ENCODE measurements around the gene BRCA1.
"Not testable (repeated sequence)": the region's sequence is repeated elsewhere in the genome, so short reads cannot be mapped to it uniquely, and the experiment has no call there.

Gene BRCA1

DNA sequence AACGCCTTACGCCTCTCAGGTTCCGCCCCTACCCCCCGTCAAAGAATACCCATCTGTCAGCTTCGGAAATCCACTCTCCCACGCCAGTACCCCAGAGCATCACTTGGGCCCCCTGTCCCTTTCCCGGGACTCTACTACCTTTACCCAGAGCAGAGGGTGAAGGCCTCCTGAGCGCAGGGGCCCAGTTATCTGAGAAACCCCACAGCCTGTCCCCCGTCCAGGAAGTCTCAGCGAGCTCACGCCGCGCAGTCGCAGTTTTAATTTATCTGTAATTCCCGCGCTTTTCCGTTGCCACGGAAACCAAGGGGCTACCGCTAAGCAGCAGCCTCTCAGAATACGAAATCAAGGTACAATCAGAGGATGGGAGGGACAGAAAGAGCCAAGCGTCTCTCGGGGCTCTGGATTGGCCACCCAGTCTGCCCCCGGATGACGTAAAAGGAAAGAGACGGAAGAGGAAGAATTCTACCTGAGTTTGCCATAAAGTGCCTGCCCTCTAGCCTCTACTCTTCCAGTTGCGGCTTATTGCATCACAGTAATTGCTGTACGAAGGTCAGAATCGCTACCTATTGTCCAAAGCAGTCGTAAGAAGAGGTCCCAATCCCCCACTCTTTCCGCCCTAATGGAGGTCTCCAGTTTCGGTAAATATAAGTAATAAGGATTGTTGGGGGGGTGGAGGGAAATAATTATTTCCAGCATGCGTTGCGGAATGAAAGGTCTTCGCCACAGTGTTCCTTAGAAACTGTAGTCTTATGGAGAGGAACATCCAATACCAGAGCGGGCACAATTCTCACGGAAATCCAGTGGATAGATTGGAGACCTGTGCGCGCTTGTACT, at the start of gene BRCA1:
Gene BRCA1, minus strand, starts transcription at position 232 of the 834 bp plus-strand sequence. CDS start 1,268 bp downstream, outside the sequence.
- DNase-seq (ENCODE audit: low spot score) = peak; percentile 97

GRCh38 chr17:43171586-43172487, 46.7 kb upstream of the BRCA1 start:
- peak; percentile 64 for DNase-seq (ENCODE audit: low spot score)

DNA sequence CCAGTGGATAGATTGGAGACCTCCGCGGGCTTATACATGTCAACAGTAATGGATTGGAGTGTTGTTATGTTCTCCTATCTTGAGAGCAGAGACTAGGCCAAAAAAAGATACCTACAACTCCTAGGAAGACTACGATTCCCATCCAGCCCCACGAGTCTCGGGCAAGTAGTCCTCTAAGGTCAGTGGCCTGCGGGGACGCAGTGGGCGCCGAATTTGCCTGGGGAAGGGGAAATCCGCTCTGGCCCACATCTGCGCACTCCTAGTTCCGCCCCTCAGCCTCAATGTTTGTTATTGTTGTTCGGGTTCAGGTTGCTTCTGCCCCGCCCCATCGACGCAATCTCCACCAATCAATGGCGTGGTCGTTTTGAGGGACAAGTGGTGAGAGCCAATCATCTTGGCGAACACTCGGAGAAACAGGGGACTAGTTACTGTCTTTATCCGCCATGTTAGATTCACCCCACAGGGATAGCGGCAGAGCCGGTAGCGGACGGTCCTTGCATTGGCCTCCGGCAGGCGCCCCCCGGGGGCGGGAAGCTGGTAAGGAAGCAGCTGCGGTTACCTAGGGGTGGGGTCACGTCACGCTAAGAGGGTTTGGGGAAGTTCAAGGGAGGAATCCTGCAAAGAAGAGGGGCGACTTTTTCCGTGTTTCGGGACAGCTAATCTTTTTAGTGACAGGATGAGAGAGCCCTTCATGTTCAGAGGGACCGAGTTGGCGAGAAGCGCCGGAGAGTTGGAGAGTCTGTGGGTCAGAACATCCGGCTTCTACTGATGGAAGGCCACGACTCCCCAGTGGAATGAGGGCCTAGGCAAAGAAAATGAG, 45.8 kb upstream of the BRCA1 start, which contains the start of gene NBR1:
Gene NBR1, plus strand, starts transcription at position 449 of the 820 bp plus-strand sequence. CDS start 4,586 bp downstream, outside the sequence.
- DNase-seq (ENCODE audit: low spot score) = peak; percentile 99

GRCh38 chr17:43170140-43170765, 45.1 kb upstream of the BRCA1 start:
- peak; percentile 95 for DNase-seq (ENCODE audit: low spot score)

- peak; percentile 7 for DNase-seq (ENCODE audit: low spot score)
These were observed 44.5 kb upstream of the BRCA1 start for GRCh38 chr17:43169561-43170139.

- DNase-seq (ENCODE audit: low spot score) = not testable (repeated sequence)
These were observed 40.8 kb upstream of the BRCA1 start for GRCh38 chr17:43165971-43166370.

DNA sequence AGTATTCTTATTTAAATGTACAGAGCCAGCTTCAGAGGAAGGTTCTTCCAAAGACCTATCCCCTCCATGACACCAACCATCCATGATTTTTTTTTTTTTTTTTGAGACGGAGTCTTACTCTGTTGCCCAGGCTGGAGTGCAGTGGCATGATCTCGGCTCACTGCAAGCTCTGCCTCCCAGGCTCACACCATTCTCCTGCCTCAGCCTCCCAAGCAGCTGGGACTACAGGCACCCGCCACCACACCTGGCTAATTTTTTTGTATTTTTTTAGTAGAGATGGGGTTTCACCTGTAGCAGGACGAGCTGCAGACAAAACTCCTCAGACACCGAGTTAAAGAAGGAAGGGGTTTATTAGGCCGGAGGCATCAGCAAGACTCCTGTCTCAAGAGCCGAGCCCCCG, 34.8 kb upstream of the BRCA1 start:
- not testable (repeated sequence) for DNase-seq (ENCODE audit: low spot score)

GRCh38 chr17:43159232-43159631, 34.1 kb upstream of the BRCA1 start:
- DNase-seq (ENCODE audit: low spot score) = not testable (repeated sequence)

- DNase-seq (ENCODE audit: low spot score) = no peak
These were observed 30.5 kb upstream of the BRCA1 start for GRCh38 chr17:43155666-43156065.

DNA sequence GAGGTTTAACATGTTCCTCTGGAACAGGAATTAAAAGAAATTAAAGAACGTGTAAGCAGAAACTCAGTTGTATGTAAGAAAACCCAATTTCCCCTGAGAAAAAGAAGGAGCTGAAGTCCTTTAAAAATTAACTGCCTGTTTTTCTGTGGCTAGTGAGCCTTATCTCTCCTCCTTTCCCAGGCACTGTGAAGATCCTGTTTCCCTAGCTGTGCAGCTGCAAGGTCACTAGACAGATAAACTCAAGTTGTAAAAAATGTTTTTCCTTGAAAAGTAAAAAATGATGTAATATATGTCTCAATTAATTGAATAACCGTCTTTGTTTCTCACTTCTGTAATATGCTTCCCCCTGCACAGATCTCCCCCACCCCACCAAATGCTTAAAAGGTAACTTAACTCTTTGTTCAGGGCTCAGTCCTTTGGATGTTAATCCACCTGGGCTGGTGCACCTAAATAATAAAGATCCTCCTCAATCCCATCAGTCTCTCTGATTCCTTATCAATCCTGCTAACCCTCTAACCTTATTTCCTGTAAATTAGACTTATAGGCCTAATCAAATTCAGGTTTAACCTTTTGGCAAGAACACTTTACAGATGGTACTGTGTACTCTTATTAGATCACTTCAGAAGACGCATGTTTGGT, 28.2 kb upstream of the BRCA1 start:
- DNase-seq (ENCODE audit: low spot score) = not testable (repeated sequence)

GRCh38 chr17:43151880-43152456, 26.8 kb upstream of the BRCA1 start:
- no peak for DNase-seq (ENCODE audit: low spot score)

DNA sequence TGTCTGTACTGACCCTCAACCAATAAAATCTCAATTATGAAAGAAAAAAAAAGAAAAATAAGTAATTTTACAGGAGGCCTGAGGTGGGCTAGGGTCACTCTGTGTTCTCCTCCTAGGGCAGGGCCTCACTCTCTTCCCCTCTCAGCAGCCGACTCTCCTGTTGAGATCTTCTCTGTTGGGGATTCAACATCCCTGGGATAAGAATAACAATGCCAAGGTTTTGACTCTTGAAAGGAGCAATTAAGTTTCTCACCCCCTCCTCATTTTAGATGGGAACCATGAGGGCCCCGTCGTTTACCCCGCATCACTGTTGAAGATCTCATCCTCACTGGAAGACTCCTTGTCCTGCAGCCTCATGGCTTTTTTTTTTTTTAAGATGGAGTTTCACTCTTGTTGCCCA, 21.5 kb upstream of the BRCA1 start:
- no peak for DNase-seq (ENCODE audit: low spot score)

DNA sequence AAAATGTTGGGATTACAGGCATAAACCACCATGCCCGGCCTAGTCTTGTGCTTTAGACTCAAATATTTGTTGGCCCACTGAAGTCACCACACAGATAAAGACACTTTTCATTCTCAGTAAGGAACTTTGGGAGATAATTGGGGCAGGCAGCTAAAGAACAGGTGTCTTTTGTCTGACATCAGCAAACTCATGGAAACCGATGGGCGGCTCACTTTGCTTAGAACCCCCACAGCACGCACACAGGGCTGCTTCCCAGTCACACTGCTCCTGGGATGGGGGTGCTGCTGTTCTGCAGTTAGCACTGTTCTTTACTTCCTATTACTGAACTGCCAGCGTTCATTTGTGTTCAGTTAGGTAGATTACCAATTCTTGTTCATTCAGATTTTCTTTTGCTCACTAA, 18.0 kb upstream of the BRCA1 start:
- no peak for DNase-seq (ENCODE audit: low spot score)

- no peak for DNase-seq (ENCODE audit: low spot score)
These were observed 17.0 kb upstream of the BRCA1 start for GRCh38 chr17:43142153-43142552.

- DNase-seq (ENCODE audit: low spot score) = peak; percentile 5
These were observed 15.5 kb upstream of the BRCA1 start for GRCh38 chr17:43140396-43141332.

DNA sequence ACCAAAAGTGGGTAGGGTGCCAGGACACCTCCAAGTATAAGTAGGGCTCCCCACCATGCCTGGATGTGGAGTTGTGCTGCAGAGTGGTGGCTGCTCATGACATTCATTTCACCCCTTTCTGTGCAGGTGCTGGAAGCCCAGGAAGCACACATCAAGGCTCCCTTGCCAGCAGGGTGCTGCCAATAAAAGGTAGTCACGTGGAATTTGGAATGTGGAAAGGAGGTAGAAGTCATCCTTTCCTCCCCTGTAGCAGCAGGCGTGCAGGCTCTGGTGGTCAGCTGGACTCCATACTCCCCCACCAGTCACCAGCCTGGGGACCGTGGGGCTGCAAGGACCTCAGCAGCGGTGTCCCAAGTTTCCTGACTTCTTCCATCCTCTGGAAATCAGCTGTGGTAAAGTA, 13.4 kb upstream of the BRCA1 start:
- DNase-seq (ENCODE audit: low spot score) = not testable (repeated sequence)

DNA sequence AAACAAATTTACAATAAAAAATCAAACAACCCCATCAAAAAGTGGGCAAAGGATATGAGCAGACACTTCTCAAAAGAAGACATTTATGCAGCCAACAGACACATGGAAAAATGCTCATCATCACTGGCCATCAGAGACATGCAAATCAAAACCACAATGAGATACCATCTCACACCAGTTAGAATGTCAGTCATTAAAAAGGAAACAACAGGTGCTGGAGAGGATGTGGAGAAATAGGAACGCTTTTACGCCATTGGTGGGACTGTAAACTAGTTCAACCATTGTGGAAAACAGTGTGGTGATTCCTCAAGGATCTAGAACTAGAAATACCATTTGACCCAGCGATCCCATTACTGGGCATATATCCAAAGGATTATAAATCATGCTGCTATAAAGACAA, 11.4 kb upstream of the BRCA1 start:
- not testable (repeated sequence) for DNase-seq (ENCODE audit: low spot score)

GRCh38 chr17:43135454-43135819, 10.3 kb upstream of the BRCA1 start:
- DNase-seq (ENCODE audit: low spot score) = no peak

Data from Ammon's horn (tissue), 1 donor.